HG02973 (cell line): ENCODE results near the gene TUBA3D.
"Not testable (repeated sequence)": the region's sequence is repeated elsewhere in the genome, so short reads cannot be mapped to it uniquely, and the experiment has no call there.

Experiments used
- ATAC-seq: cut with Tn5 transposase; IDR thresholded peaks from one replicate; pipeline ENCODE4 v1.9.1; 2021; ENCODE audit warnings: moderate library complexity; ENCODE audit not compliant: unreplicated experiment

Gene TUBA3D

GRCh38 chr2:131514408-131515166 lies 38.7 kb downstream of the TUBA3D start:
- ATAC-seq = peak; percentile 80

DNA sequence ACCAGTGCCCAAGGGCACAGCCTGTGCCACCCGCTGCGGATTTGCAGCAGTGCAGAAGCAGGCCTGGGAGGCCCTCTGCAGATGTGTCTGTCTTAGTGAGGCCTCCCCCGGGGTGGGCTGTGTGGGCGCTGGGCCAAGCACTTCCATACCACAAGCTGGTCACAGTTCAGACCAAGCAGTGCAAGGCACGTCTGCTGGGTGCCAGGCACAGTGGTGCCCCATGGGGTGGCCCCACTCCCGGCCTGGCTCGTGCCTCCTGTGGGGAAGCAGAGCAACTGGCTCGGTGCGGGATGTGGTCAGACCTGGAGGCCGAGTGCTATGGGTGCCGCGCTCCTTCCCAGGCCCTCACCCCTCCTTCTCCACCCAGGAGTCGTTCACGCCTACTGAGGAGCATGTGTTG lies 39.3 kb downstream of the TUBA3D start:
- not testable (repeated sequence) for ATAC-seq

GRCh38 chr2:131516011-131516410 lies 40.1 kb downstream of the TUBA3D start:
- no peak for ATAC-seq

DNA sequence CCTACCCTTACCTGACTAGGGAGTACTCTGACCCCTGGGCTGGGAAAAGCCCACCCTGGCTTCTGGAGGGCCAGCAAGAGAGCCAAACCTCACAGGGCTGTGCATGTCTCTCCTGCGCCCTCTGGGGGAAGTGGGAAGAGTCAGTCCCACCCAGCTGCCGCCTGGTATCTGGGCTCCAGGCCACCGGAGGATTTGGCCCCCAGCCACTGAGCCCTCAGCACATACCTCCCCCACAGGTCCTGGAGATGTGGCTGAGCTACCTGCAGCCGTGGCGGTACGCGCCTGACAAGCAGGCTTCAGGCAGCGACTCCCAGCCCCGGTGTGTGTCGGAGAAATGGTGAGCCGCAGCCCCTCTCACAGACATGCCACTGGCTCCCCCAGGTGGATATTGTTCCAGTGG lies 40.7 kb downstream of the TUBA3D start:
- ATAC-seq = not testable (repeated sequence)

GRCh38 chr2:131517106-131517831 lies 41.4 kb downstream of the TUBA3D start:
- no peak for ATAC-seq

DNA sequence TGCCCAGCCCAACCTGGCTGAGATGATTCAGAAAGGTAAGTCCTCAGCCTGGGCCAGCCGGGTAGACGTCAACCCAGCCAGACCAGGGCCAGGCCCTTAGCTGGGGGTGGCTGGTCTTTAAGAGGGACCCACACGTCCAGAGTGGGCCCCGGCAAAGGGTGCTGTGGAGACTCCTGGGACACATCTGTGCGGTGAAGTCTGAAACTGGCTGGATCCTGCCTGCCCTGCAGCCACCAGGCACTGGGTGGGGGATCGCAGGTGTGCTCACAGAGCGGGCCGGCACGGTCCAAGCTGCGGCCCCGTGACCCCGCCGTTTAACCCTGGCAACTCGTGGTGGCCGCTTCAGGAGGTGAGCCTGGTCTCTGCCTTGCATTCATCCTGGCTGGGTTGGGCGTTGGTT lies 41.9 kb downstream of the TUBA3D start:
- not testable (repeated sequence) for ATAC-seq

GRCh38 chr2:131518531-131518930 lies 42.6 kb downstream of the TUBA3D start:
- not testable (repeated sequence) for ATAC-seq

DNA sequence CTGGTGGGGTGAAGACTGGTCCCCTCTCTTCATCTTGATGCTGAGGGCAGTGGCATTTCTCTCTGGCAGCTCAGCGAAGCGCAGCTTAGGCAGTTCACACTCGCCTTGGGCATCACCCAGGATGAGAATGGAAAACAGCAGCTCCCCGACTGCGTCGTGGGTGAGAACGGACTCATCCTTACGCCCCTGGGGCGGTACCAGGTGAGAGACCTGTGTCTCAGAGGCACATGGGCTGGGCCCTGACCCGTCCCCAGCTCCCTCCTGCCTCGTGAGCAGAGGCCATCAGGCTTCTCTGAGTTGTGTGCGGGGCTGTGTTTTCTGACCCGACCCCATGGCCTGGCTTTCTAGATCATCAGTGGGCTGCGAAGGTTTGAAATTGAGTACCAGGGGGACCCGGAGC lies 43.5 kb downstream of the TUBA3D start:
- ATAC-seq = no peak

DNA sequence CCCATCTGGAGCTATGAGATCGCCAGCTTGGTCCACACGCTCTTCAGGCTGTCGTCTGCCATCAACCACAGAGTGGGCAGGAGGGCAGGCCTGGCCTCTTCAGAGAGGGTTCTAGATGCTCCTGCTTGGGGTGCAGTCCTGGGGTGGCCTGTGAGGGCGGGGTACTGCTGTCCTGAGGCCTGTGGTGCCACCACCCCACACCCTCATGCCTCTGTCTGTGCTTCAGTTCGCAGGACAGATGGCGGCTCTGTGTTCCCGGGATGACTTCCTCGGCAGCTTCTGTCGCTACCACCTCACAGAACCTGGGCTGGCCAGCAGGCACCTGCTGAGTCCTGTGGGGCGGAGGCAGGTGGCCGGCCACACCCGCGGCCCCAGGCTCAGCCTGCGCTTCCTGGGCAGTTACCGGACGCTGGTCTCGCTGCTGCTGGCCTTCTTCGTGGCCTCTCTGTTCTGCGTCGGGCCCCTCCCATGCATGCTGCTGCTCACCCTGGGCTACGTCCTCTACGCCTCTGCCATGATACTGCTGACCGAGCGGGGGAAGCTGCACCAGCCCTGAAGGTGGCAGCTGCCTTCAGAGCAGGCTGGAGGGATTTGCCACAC lies 44.1 kb downstream of the TUBA3D start:
- not testable (repeated sequence) for ATAC-seq

GRCh38 chr2:131520526-131520925 lies 44.6 kb downstream of the TUBA3D start:
- no peak for ATAC-seq

- ATAC-seq = not testable (repeated sequence)
These were observed 45.6 kb downstream of the TUBA3D start for GRCh38 chr2:131521524-131521923.

- ATAC-seq = no peak
These were observed 46.3 kb downstream of the TUBA3D start for GRCh38 chr2:131521961-131522781.

- ATAC-seq = not testable (repeated sequence)
These were observed 49.3 kb downstream of the TUBA3D start for GRCh38 chr2:131525256-131525655.

DNA sequence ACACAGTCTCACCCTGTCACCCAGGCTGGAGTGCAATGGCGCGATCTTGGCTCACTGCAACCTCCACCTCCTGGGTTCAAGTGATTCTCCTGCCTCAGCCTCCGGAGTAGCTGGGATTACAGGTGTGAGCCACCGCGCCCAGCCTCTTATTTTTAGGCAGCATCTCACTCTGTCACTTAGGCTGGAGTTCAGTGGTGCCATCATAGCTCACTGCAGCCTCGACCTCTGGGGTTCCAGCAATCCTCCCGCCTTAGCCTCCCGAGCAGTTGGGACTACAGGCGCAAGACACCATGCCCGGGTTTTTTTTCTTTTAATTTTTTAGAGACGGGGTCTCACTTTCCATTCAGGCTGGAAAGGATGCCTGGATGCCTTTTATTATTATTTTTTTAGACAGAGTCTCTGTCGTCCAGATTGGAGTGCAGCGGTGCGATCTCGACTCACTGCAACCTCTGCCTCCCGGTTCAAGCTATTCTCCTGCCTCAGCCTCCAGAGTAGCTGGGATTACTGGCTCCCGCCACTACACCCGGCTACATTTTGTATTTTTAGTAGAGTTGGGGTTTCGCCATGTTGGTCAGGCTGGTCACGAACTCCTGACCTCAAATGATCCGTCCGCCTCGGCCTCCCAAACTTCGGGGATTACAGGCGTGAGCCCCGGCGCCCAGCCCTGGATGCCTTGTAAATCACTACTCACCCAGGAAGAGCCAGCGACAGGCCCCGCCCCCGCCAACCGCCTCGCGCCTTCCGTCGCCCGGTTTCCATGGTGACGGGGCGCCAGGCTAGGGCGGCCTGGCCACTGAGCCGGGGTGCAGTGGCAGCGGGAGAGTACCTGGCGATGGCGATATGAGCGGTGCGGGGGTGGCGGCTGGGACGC lies 51.4 kb downstream of the TUBA3D start, which contains the start of gene CCDC74A:
CCDC74A (plus strand) TSS at position 758 of the 871 bp plus-strand sequence; CDS start at position 841, 83 bp downstream.
- ATAC-seq = peak; percentile 86

DNA sequence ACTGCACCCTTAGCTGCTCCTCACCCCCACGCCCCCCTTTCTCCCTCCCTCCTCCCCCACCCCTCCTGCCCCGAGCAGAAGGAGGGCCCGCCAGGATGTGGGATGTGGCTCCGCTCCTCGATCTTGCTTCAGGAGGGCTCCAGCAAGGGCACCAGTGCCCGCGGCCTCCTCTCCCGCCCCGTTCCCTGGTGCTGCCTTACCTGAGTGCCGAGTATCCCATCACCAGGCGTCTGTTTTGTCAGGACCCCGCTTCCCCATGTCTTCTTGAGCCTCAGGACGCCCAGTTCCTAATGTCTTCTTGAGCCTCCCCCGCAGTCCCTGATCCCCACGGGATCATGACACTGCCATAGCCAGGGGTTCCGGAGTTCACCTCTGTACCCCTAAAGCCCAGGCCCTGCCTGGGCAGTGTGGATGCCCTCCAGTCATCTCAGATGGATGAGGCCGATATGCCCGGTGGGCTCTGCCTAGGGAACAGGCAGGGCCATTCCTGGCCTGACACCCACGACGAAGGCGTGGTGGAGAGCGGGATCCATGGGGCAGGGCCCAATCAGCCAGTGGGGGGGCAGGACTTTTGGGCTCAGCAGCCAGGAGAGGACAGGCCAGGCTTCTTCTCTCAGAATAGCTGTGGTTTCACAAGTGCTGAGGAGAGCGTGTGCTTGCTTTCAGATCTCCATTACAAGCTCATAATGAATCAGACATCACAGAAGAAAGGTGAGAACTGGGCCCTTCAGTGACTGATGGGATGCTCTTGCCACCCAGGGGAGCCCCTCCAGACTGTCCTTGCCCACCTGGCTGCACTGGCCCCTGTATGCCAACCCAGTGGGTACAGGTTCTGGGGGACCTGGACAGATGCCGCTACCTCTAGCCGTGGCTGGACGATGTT lies 53.3 kb downstream of the TUBA3D start:
- peak; percentile 63 for ATAC-seq

DNA sequence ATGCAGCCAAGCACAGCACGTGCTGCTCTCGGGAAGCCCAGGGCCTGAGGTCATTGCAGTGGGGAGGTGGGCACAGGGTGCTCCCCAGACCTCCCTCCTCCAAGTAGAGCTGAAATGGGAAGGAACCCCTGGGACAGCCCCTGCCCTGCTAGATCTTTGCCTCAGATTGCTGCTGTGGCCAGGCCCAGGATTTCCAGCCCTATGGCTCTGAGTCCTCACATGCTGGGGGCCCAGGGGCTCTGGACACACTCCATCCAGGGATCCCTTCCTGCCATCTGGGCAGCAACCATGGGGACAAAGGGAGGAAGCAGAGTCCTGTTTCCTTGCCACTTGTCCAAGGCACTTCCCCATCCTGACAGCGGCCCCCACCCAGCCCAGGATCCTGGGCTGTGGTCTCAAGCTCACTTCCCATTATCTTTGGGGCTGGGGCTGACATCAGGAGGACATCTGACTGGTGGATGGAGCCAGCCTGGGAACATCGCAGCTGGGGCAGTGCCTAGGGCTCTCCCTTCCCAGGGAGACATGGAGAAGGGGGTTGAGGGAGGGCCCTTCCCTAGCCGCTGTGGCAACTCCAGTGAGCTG lies 54.0 kb downstream of the TUBA3D start:
- ATAC-seq = not testable (repeated sequence)

DNA sequence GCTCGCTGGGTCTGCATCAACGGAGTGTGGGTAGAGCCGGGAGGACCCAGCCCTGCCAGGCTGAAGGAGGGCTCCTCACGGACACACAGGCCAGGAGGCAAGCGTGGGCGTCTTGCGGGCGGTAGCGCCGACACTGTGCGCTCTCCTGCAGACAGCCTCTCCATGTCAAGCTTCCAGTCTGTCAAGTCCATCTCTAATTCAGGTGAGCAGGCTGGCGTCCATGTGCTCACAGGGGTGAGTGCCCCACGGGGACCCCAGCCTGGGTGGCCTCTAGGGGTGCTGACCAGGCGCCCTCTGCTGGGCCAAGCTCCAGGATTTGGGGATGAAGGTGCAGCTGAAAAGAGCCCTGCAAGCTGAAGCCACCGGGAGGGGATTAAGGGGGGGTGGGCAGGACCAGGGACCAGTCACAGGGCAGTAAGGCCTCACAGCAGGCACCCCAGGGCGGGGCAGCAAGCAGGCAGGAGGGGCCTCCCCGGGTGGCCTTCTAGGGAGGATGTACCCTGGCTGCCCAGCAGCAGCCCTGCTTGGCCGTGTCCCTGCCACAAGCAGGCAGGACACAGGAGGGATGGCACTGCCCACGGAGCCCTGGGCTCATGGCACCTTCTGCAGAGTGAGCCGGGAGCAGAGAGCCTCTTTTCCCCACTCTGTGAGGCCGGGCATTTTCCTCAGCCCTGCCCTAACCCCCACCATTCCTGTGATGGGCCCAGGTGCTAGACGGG lies 54.9 kb downstream of the TUBA3D start:
- ATAC-seq = not testable (repeated sequence)
